GM15510 (cell line): ENCODE measurements around the gene C2orf72.

Experiments
- POLR2A ChIP-seq: IDR thresholded peaks from 3 replicates; pipeline ENCODE4 v1.6.1; 2011; ENCODE audit warnings: borderline replicate concordance; ENCODE audit not compliant: insufficient read length; ENCODE audit errors: extremely low read depth

The C2orf72 gene

GRCh38 chr2:231037202-231037730 lies at the start of gene C2orf72:
Gene C2orf72 (plus strand): TSS chr2:231037523. CDS start chr2:231037566, 43 bp downstream.
- TF ChIP-seq POLR2A = no peak

GRCh38 chr2:230989731-230990130 lies 47.6 kb upstream of the C2orf72 start:
- no peak for TF ChIP-seq POLR2A

GRCh38 chr2:230990131-230990898 lies 47.0 kb upstream of the C2orf72 start:
- no peak for TF ChIP-seq POLR2A

- no peak for TF ChIP-seq POLR2A
Measured at GRCh38 chr2:230990899-230991150, 46.5 kb upstream of the C2orf72 start.

GRCh38 chr2:230991598-230991997 lies 45.7 kb upstream of the C2orf72 start:
- no peak for TF ChIP-seq POLR2A

- no peak for TF ChIP-seq POLR2A
Measured at GRCh38 chr2:230995821-230996220, 41.5 kb upstream of the C2orf72 start, which contains the start of gene SPATA3. Gene SPATA3 (plus strand): TSS chr2:230996121. CDS start chr2:230996234, 113 bp downstream.

GRCh38 chr2:230996661-230997060 lies 40.7 kb upstream of the C2orf72 start:
- no peak for TF ChIP-seq POLR2A

GRCh38 chr2:230998882-230999281 lies 38.4 kb upstream of the C2orf72 start:
- no peak for TF ChIP-seq POLR2A

GRCh38 chr2:230999477-230999876 lies 37.8 kb upstream of the C2orf72 start:
- no peak for TF ChIP-seq POLR2A

- no peak for TF ChIP-seq POLR2A
Measured at GRCh38 chr2:231000211-231000904, 37.0 kb upstream of the C2orf72 start.

- TF ChIP-seq POLR2A = no peak
Measured at GRCh38 chr2:231001036-231001435, 36.3 kb upstream of the C2orf72 start.

GRCh38 chr2:231001921-231002320 lies 35.4 kb upstream of the C2orf72 start:
- TF ChIP-seq POLR2A = no peak

GRCh38 chr2:231002641-231003040 lies 34.7 kb upstream of the C2orf72 start:
- TF ChIP-seq POLR2A = no peak

GRCh38 chr2:231003186-231003585 lies 34.1 kb upstream of the C2orf72 start:
- no peak for TF ChIP-seq POLR2A

- TF ChIP-seq POLR2A = no peak
Measured at GRCh38 chr2:231007286-231008098, 29.8 kb upstream of the C2orf72 start.
